Lung (tissue), 12 donors: ENCODE results near the gene IGSF9. TPM values are rescaled to one million over a fixed set of nuclear protein-coding genes. Genes with fewer than 3 reads are reported as not detected.

Experiments
- ATAC-seq: fragments of 200-7000 bp; cut with Tn5 transposase; one replicate; pipeline ENCODE4 v1.9.1; 2020; ENCODE audit warnings: moderate number of reproducible peaks; ENCODE audit not compliant: insufficient read depth, low FRiP score
- DNase-seq, 3 donors: peaks; one replicate each; pipeline ENCODE4 v3.0.0-alpha.2; 2013 to 2017
- H3K27ac ChIP-seq, 2 donors: one replicate each; pipeline ENCODE4 v1.5.1; 2013; ENCODE audit warnings: mild to moderate bottlenecking in 2 of 2, moderate library complexity in 2 of 2, control low read depth in 1 of 2, inconsistent platforms in 1 of 2, low read depth in 1 of 2, low read length in 1 of 2
- H3K27me3 ChIP-seq, 3 donors: one replicate each; pipeline ENCODE4 v1.5.1; 2013; ENCODE audit warnings: low read length in 2 of 3; ENCODE audit not compliant: control insufficient read depth in 3 of 3, insufficient read depth in 3 of 3
- H3K36me3 ChIP-seq, 4 donors: one replicate each; pipeline ENCODE4 v1.5.1; 2013; ENCODE audit warnings: low read length in 4 of 4, mild to moderate bottlenecking in 1 of 4, moderate library complexity in 1 of 4; ENCODE audit not compliant: control insufficient read depth in 4 of 4, insufficient read depth in 4 of 4
- H3K4me1 ChIP-seq, 5 donors: one replicate each; pipeline ENCODE4 v1.5.1; 2013; ENCODE audit warnings: low read length in 5 of 5, mild to moderate bottlenecking in 2 of 5, moderate library complexity in 1 of 5; ENCODE audit not compliant: control insufficient read depth in 5 of 5, insufficient read depth in 5 of 5
- H3K4me3 ChIP-seq: one replicate; pipeline ENCODE4 v1.5.1; 2013; ENCODE audit warnings: mild to moderate bottlenecking, control low read depth, moderate library complexity
- H3K9ac ChIP-seq, 2 donors: one replicate each; pipeline ENCODE4 v1.5.1; 2013; ENCODE audit warnings: low read length in 2 of 2, control low read depth in 1 of 2; ENCODE audit not compliant: insufficient read depth in 1 of 2
- H3K9me3 ChIP-seq, 4 donors: one replicate each; pipeline ENCODE4 v1.5.1; 2013; ENCODE audit warnings: low read length in 3 of 4, mild to moderate bottlenecking in 1 of 4, moderate library complexity in 1 of 4; ENCODE audit not compliant: control insufficient read depth in 4 of 4, insufficient read depth in 3 of 4
- CTCF ChIP-seq: IDR thresholded peaks from 2 replicates; pipeline ENCODE4 v1.5.1; 2012; ENCODE audit warnings: mild to moderate bottlenecking; ENCODE audit errors: control extremely low read depth, extremely low read depth
- WGBS, 2 donors: extraction: QIAGEN DNeasy Blood & Tissue Kit; methylation state at CpG; one replicate each; pipeline ENCODE4 v1.1.7; 2013; 5-methylcytosine and 5-hydroxymethylcytosine counted together
- polyA plus RNA-seq, 2 donors: library from polyadenylated mRNA; stranded (reverse); fragments of 200-250 nt; gene quantifications; one replicate each; pipeline ENCODE4 v1.2.1, GENCODE V29; 2013
- total RNA-seq, 2 donors: library from RNA; depleted of rRNA in 1 of 2; stranded (reverse); fragments of >200 nt in 1 of 2; gene quantifications; one replicate each; pipeline ENCODE4 v1.2.1, GENCODE V29; 2014 to 2021
- donor health status: control.
- donor health status: control.
- donor health status: Bipolar disorder and iron deficiency.
- donor health status: healthy.
- donor health status: DM: yes; HTN: yes; CAD: no.

Gene IGSF9
- total and polyA plus RNA-seq, 4 donors = 1.4 to 4.9 (median 2.0) TPM

- ATAC-seq (no peak), DNase-seq (no peak)
- H3K36me3 ChIP-seq = no peaks in the 10 kb centered on the region
- no peak for TF ChIP-seq CTCF
- H3K27me3 ChIP-seq = no peaks in the 10 kb centered on the region
- WGBS, 2 donors = 69 to 91% methylated on average over 3 of the region's 3 CpGs
- no peak overlapping the region for H3K27ac ChIP-seq
- H3K9ac ChIP-seq = no peak overlapping the region
- H3K4me3 ChIP-seq = no peak overlapping the region
- H3K9me3 ChIP-seq = no peaks in the 10 kb centered on the region
- peaks cover 0 to 6% (median 3%) of the 10 kb centered on the region in 5 donors for H3K4me1 ChIP-seq
Measured at GRCh38 chr1:159958719-159959380, 13.4 kb upstream of the IGSF9 start.

GRCh38 chr1:159957824-159958268, 12.4 kb upstream of the IGSF9 start:
- Histone ChIP-seq H3K4me1 (peaks cover 0 to 6% (median 3%) of the 10 kb centered on the region in 5 donors), H3K9ac (no peak overlapping the region), H3K27me3 (no peaks in the 10 kb centered on the region), H3K9me3 (no peaks in the 10 kb centered on the region), H3K27ac (no peak overlapping the region), H3K4me3 (no peak overlapping the region), H3K36me3 (no peaks in the 10 kb centered on the region)
- 50 to 60% methylated on average over 9 of the region's 9 CpGs for WGBS, 2 donors
- DNase-seq (no peak), ATAC-seq (no peak)
- TF ChIP-seq CTCF = no peak

GRCh38 chr1:159955456-159955855, 10.0 kb upstream of the IGSF9 start:
- 79 to 87% methylated on average over 3 of the region's 3 CpGs for WGBS, 2 donors
- DNase-seq = no peak
- Histone ChIP-seq H3K36me3 (no peaks in the 10 kb centered on the region), H3K4me3 (no peak overlapping the region), H3K27ac (no peak overlapping the region), H3K9ac (no peak overlapping the region), H3K9me3 (no peaks in the 10 kb centered on the region), H3K27me3 (no peaks in the 10 kb centered on the region), H3K4me1 (peaks cover 0 to 4% (median 0%) of the 10 kb centered on the region in 5 donors)
- TF ChIP-seq CTCF = no peak
- ATAC-seq = no peak
